Measurements from ENCODE around the gene CAPN1.

GRCh38 chr11:65236194-65237059 is 54.7 kb downstream of the CAPN1 start:
- TF ChIP-seq ZNF274 (IDR thresholded peaks at IDR 0.05; ENCODE audit: low read depth, low read length) (no peak), YY1 (IDR thresholded peaks at IDR 0.05; ENCODE audit: insufficient read depth, insufficient read length) (no peak)
